GM18511 (cell line): Measurements from ENCODE around the gene PDZD11.
"Not testable (repeated sequence)": the region's sequence is repeated elsewhere in the genome, so short reads cannot be mapped to it uniquely, and the experiment has no call there.

Experiments
- ATAC-seq: cut with Tn5 transposase; IDR thresholded peaks from one replicate; pipeline ENCODE4 v1.9.1; 2021; ENCODE audit warnings: mild to moderate bottlenecking, moderate library complexity; ENCODE audit not compliant: unreplicated experiment

Gene PDZD11

GRCh38 chrX:70257423-70258288, 32.1 kb downstream of the PDZD11 start:
- ATAC-seq = no peak

- no peak for ATAC-seq
Measured at GRCh38 chrX:70255452-70255851, 34.3 kb downstream of the PDZD11 start.

GRCh38 chrX:70254909-70255308, 34.8 kb downstream of the PDZD11 start:
- no peak for ATAC-seq

- ATAC-seq = no peak
Measured at GRCh38 chrX:70254063-70254400, 35.7 kb downstream of the PDZD11 start.

- no peak for ATAC-seq
Measured at GRCh38 chrX:70253377-70254062, 36.2 kb downstream of the PDZD11 start.

GRCh38 chrX:70252491-70252890, 37.2 kb downstream of the PDZD11 start:
- no peak for ATAC-seq

- no peak for ATAC-seq
Measured at GRCh38 chrX:70247252-70247651, 42.5 kb downstream of the PDZD11 start.

- ATAC-seq = no peak
Measured at GRCh38 chrX:70244881-70245280, 44.8 kb downstream of the PDZD11 start.

- ATAC-seq = not testable (repeated sequence)
Measured at GRCh38 chrX:70243601-70244000, 46.1 kb downstream of the PDZD11 start.

- no peak for ATAC-seq
Measured at GRCh38 chrX:70241501-70241900, 48.2 kb downstream of the PDZD11 start.

- no peak for ATAC-seq
Measured at GRCh38 chrX:70240751-70241150, 49.0 kb downstream of the PDZD11 start.
